Measurements from ENCODE around the gene STAG3. TPM values are rescaled to one million over a fixed set of nuclear protein-coding genes. Genes with fewer than 3 reads are reported as not detected.
"Not testable (repeated sequence)": the region's sequence is repeated elsewhere in the genome, so short reads cannot be mapped to it uniquely, and the experiment has no call there.

The STAG3 gene
- total RNA-seq, 4 donors from 2014 or later = 0.13 to 5.5 TPM; not detected in 2

GRCh38 chr7:100243385-100243784 lies 65.7 kb downstream of the STAG3 start:
- ATAC-seq = peak; percentile 53 to 55
- H3K27ac ChIP-seq = peak overlapping the region; percentile 98 to 100 (median 98)

GRCh38 chr7:100244988-100245605 lies 67.4 kb downstream of the STAG3 start:
- ATAC-seq = peak; percentile 18
- H3K9me3 ChIP-seq; H3K36me3 ChIP-seq; in situ Hi-C loops (cut with MboI; ENCODE audit: low sequenced_read_pairs in 4 of 4); intact Hi-C loops (cut with DNase I; ENCODE audit: low total_unique reads); H3K4me3 ChIP-seq; H3K27me3 ChIP-seq: not testable (repeated sequence)
- DNase-seq = peak; percentile 56 to 81
- Histone ChIP-seq H3K4me1 (peaks cover 65 to 81% of the 10 kb centered on the region in 2 donors), H3K27ac (peak overlapping the region; percentile 98 to 100 (median 98))
- peak; percentile 13 to 42 for TF ChIP-seq POLR2A (IDR thresholded peaks at IDR 0.05)

More at GRCh38 chr7:100243385-100243784, 65.7 kb downstream of the STAG3 start:
- TF ChIP-seq POLR2A (IDR thresholded peaks at IDR 0.05) = peak in 1 of 2 donors; percentile 64
- in situ Hi-C loops (cut with MboI; ENCODE audit: low sequenced_read_pairs in 4 of 4); H3K27me3 ChIP-seq; intact Hi-C loops (cut with DNase I; ENCODE audit: low total_unique reads); H3K9me3 ChIP-seq; H3K36me3 ChIP-seq; H3K4me3 ChIP-seq: not testable (repeated sequence)
- H3K4me1 ChIP-seq = peaks cover 53 to 86% of the 10 kb centered on the region in 2 donors
- peak; percentile 95 to 98 for DNase-seq

GRCh38 chr7:100246121-100246864 lies 68.6 kb downstream of the STAG3 start:
- H3K4me1 ChIP-seq = peaks cover 61 to 69% of the 10 kb centered on the region in 2 donors
- H3K36me3 ChIP-seq; H3K9me3 ChIP-seq; H3K27me3 ChIP-seq; H3K4me3 ChIP-seq; in situ Hi-C loops (cut with MboI; ENCODE audit: low sequenced_read_pairs in 4 of 4): not testable (repeated sequence)
- DNase-seq (peak; percentile 90 to 97), ATAC-seq (peak; percentile 39 to 47)
- peak in 1 of 2 donors; percentile 72 for TF ChIP-seq POLR2A (IDR thresholded peaks at IDR 0.05)
- peak overlapping the region; percentile 98 to 100 (median 98) for H3K27ac ChIP-seq
- intact Hi-C loops (cut with DNase I; ENCODE audit: low total_unique reads) = loop anchor here (2.0 kb wide), 1 partner anchor 21 kb away; no protein-coding TSS in a partner anchor

- ATAC-seq; H3K36me3 ChIP-seq; H3K9me3 ChIP-seq; H3K27me3 ChIP-seq; DNase-seq; in situ Hi-C loops (cut with MboI; ENCODE audit: low sequenced_read_pairs in 4 of 4); H3K4me3 ChIP-seq: not testable (repeated sequence)
- H3K27ac ChIP-seq = peak overlapping the region; percentile 98 to 100 (median 98)
- peaks cover 61 to 68% of the 10 kb centered on the region in 2 donors for H3K4me1 ChIP-seq
- intact Hi-C loops (cut with DNase I; ENCODE audit: low total_unique reads) = loop anchor here (2.0 kb wide), 1 partner anchor 20 kb away; no protein-coding TSS in a partner anchor
Measured at GRCh38 chr7:100246865-100247137, 69.1 kb downstream of the STAG3 start.

- no peaks in the 10 kb centered on the region for H3K36me3 ChIP-seq
- H3K9me3 ChIP-seq = no peaks in the 10 kb centered on the region
- peak in 4 of 5 experiments; percentile 10 to 71 (median 28) for TF ChIP-seq CTCF (IDR thresholded peaks at IDR 0.05 in 4 of 5, conservative IDR thresholded peaks at IDR 0.05 in 1 of 5)
- peak; percentile 30 to 68 for TF ChIP-seq POLR2A (IDR thresholded peaks at IDR 0.05)
- H3K4me1 ChIP-seq = peaks cover 61 to 67% of the 10 kb centered on the region in 2 donors
- in situ Hi-C loops (cut with MboI; ENCODE audit: low sequenced_read_pairs in 4 of 4) (no loop called here), intact Hi-C loops (cut with DNase I; ENCODE audit: low total_unique reads) (loop anchor here (2.0 kb wide), 1 partner anchor 20 kb away; no protein-coding TSS in a partner anchor)
- no peak overlapping the region for H3K4me3 ChIP-seq
- ATAC-seq (peak; percentile 55 to 56), DNase-seq (peak; percentile 91 to 95)
- peak overlapping the region; percentile 98 to 100 (median 98) for H3K27ac ChIP-seq
- no peaks in the 10 kb centered on the region for H3K27me3 ChIP-seq
Measured at GRCh38 chr7:100247152-100247757, 69.5 kb downstream of the STAG3 start.

GRCh38 chr7:100248483-100248882 lies 70.8 kb downstream of the STAG3 start:
- no peaks in the 10 kb centered on the region for H3K27me3 ChIP-seq
- no peaks in the 10 kb centered on the region for H3K9me3 ChIP-seq
- intact Hi-C loops (cut with DNase I; ENCODE audit: low total_unique reads) (no loop called here), in situ Hi-C loops (cut with MboI; ENCODE audit: low sequenced_read_pairs in 4 of 4) (no loop called here)
- no peak for TF ChIP-seq POLR2A (IDR thresholded peaks at IDR 0.05)
- TF ChIP-seq CTCF (IDR thresholded peaks at IDR 0.05 in 4 of 5, conservative IDR thresholded peaks at IDR 0.05 in 1 of 5) = no peak
- peaks cover 64 to 74% of the 10 kb centered on the region in 2 donors for H3K4me1 ChIP-seq
- H3K4me3 ChIP-seq = no peak overlapping the region
- no peaks in the 10 kb centered on the region for H3K36me3 ChIP-seq
- ATAC-seq = no peak
- DNase-seq = no peak
- H3K27ac ChIP-seq = peak overlapping the region; percentile 98 to 100 (median 98)

Data from gastrocnemius medialis (tissue), 4 donors.